Measurements from ENCODE around the gene HOXA4. TPM values are rescaled to one million over a fixed set of nuclear protein-coding genes. Genes with fewer than 3 reads are reported as not detected.

HOXA4 gene
- total RNA-seq, 1 donor from 2014 or later, result not detected

- no peak overlapping the region for H3K27ac Mint-ChIP-seq (ENCODE audit: unreplicated experiment)
Measured at GRCh38 chr7:27123007-27123476, 7.5 kb downstream of the HOXA4 start.

GRCh38 chr7:27122077-27122910 lies 8.3 kb downstream of the HOXA4 start:
- Mint-ChIP-seq H3K27me3 (ENCODE audit: unreplicated experiment) (peaks cover 96% of the 10 kb centered on the region), H3K4me3 (ENCODE audit: unreplicated experiment) (no peak overlapping the region), H3K4me1 (ENCODE audit: unreplicated experiment) (no peaks in the 10 kb centered on the region), H3K9me3 (ENCODE audit: unreplicated experiment) (no peaks in the 10 kb centered on the region), H3K27ac (ENCODE audit: unreplicated experiment) (no peak overlapping the region), H3K36me3 (ENCODE audit: unreplicated experiment) (no peaks in the 10 kb centered on the region)
- DNase-seq (ENCODE audit: extremely low spot score, unreplicated experiment), result no peak
- TF ChIP-seq CTCF (IDR thresholded peaks at IDR 0.05), result no peak

More at GRCh38 chr7:27123007-27123476, 7.5 kb downstream of the HOXA4 start:
- no peak for DNase-seq (ENCODE audit: extremely low spot score, unreplicated experiment)
- Mint-ChIP-seq H3K36me3 (ENCODE audit: unreplicated experiment) (no peaks in the 10 kb centered on the region), H3K4me1 (ENCODE audit: unreplicated experiment) (no peaks in the 10 kb centered on the region), H3K27me3 (ENCODE audit: unreplicated experiment) (peaks cover 98% of the 10 kb centered on the region), H3K4me3 (ENCODE audit: unreplicated experiment) (no peak overlapping the region), H3K9me3 (ENCODE audit: unreplicated experiment) (no peaks in the 10 kb centered on the region)
- TF ChIP-seq CTCF (IDR thresholded peaks at IDR 0.05), result no peak

- Mint-ChIP-seq H3K27me3 (ENCODE audit: unreplicated experiment) (peaks cover 96% of the 10 kb centered on the region), H3K27ac (ENCODE audit: unreplicated experiment) (no peak overlapping the region), H3K4me3 (ENCODE audit: unreplicated experiment) (no peak overlapping the region), H3K36me3 (ENCODE audit: unreplicated experiment) (no peaks in the 10 kb centered on the region), H3K4me1 (ENCODE audit: unreplicated experiment) (no peaks in the 10 kb centered on the region), H3K9me3 (ENCODE audit: unreplicated experiment) (no peaks in the 10 kb centered on the region)
- DNase-seq (ENCODE audit: extremely low spot score, unreplicated experiment), result no peak
- TF ChIP-seq CTCF (IDR thresholded peaks at IDR 0.05), result no peak
Measured at GRCh38 chr7:27121684-27122076, 8.9 kb downstream of the HOXA4 start.

GRCh38 chr7:27119412-27119911 lies 11.1 kb downstream of the HOXA4 start:
- TF ChIP-seq CTCF (IDR thresholded peaks at IDR 0.05), result no peak
- no peaks in the 10 kb centered on the region for H3K9me3 Mint-ChIP-seq (ENCODE audit: unreplicated experiment)
- H3K27me3 Mint-ChIP-seq (ENCODE audit: unreplicated experiment), result peaks cover 93% of the 10 kb centered on the region
- DNase-seq (ENCODE audit: extremely low spot score, unreplicated experiment), result no peak
- no peaks in the 10 kb centered on the region for H3K36me3 Mint-ChIP-seq (ENCODE audit: unreplicated experiment)
- H3K4me1 Mint-ChIP-seq (ENCODE audit: unreplicated experiment), result peaks cover 1% of the 10 kb centered on the region
- no peak overlapping the region for H3K27ac Mint-ChIP-seq (ENCODE audit: unreplicated experiment)
- no peak overlapping the region for H3K4me3 Mint-ChIP-seq (ENCODE audit: unreplicated experiment)

GRCh38 chr7:27118580-27118979 lies 12.0 kb downstream of the HOXA4 start:
- H3K27me3 Mint-ChIP-seq (ENCODE audit: unreplicated experiment), result peaks cover 88% of the 10 kb centered on the region
- DNase-seq (ENCODE audit: extremely low spot score, unreplicated experiment), result no peak
- no peak for TF ChIP-seq CTCF (IDR thresholded peaks at IDR 0.05)
- H3K4me1 Mint-ChIP-seq (ENCODE audit: unreplicated experiment), result peaks cover 1% of the 10 kb centered on the region
- no peak overlapping the region for H3K4me3 Mint-ChIP-seq (ENCODE audit: unreplicated experiment)
- no peaks in the 10 kb centered on the region for H3K9me3 Mint-ChIP-seq (ENCODE audit: unreplicated experiment)
- no peaks in the 10 kb centered on the region for H3K36me3 Mint-ChIP-seq (ENCODE audit: unreplicated experiment)
- H3K27ac Mint-ChIP-seq (ENCODE audit: unreplicated experiment), result no peak overlapping the region
